Gastrocnemius medialis (tissue), 4 donors: ENCODE data around the gene EFCAB3. TPM values are rescaled to one million over a fixed set of nuclear protein-coding genes. Genes with fewer than 3 reads are reported as not detected.
"Not testable (repeated sequence)": the region's sequence is repeated elsewhere in the genome, so short reads cannot be mapped to it uniquely, and the experiment has no call there.

ENCODE experiments used
- ATAC-seq, 2 donors: fragments of 150-250 bp; one replicate each; pipeline ENCODE4 v1.9.1; 2016
- DNase-seq, 2 donors: peaks; one replicate each; pipeline ENCODE4 v3.0.0-alpha.2; 2019
- H3K27ac ChIP-seq, 4 donors: fragments of 200-600 bp; sonication (generic); 1 replicate in 1 of 4; 2 replicates in 3 of 4; pipeline ENCODE4 v1.5.1; 2016 to 2018; ENCODE audit warnings: mild to moderate bottlenecking in 2 of 4, moderate library complexity in 1 of 4
- H3K27me3 ChIP-seq, 3 donors: fragments of 200-600 bp; sonication (generic) in 2 of 3; 1 replicate in 1 of 3; 2 replicates in 2 of 3; pipeline versions ENCODE4 v1.5.1 to v1.6.0; 2016 to 2019; ENCODE audit warnings: mild to moderate bottlenecking in 1 of 3, moderate library complexity in 1 of 3
- H3K36me3 ChIP-seq, 2 donors: fragments of 200-600 bp; sonication (generic) in 1 of 2; one replicate each; pipeline ENCODE4 v1.5.1; 2017 to 2018
- H3K4me1 ChIP-seq, 2 donors: fragments of 200-600 bp; sonication (generic) in 1 of 2; one replicate each; pipeline ENCODE4 v1.5.1; 2016 to 2017; ENCODE audit warnings: mild to moderate bottlenecking in 2 of 2
- H3K4me3 ChIP-seq, 4 donors: fragments of 200-600 bp; sonication (generic) in 3 of 4; 1 replicate in 1 of 4; 2 replicates in 3 of 4; pipeline ENCODE4 v1.5.1; 2016 to 2019; ENCODE audit warnings: mild to moderate bottlenecking in 2 of 4
- H3K9me3 ChIP-seq, 3 donors: fragments of 200-600 bp; sonication (generic) in 2 of 3; 1 replicate in 1 of 3; 2 replicates in 2 of 3; pipeline ENCODE4 v1.5.1; 2016 to 2019
- CTCF ChIP-seq, 5 experiments: fragments of 450-650 bp in 3 of 5; fragments of 200-600 bp in 2 of 5; sonication (generic) in 2 of 5; IDR thresholded peaks in 4 of 5; conservative IDR thresholded peaks in 1 of 5; 1 replicate in 4 of 5; 2 replicates in 1 of 5; pipeline ENCODE4 v1.5.1; 2016 to 2019; ENCODE audit warnings: antibody characterized with exemption in 5 of 5, mild to moderate bottlenecking in 3 of 5, moderate library complexity in 3 of 5
- POLR2A ChIP-seq, 2 donors: fragments of 450-650 bp; IDR thresholded peaks; one replicate each; pipeline ENCODE4 v1.6.1; 2017; ENCODE audit warnings: antibody characterized with exemption in 2 of 2, mild to moderate bottlenecking in 2 of 2, moderate library complexity in 2 of 2
- in situ Hi-C, 4 donors: fragments of 200-750 bp; cut with MboI; loops; one replicate each; pipeline versions ENCODE4 v1.15.0 to v1.8.0; 2017; ENCODE audit warnings: low sequenced_read_pairs in 4 of 4
- intact Hi-C: fragments of 100-400 bp; cut with DNase I; formaldehyde crosslinking; loops from one replicate; pipeline ENCODE4 v1.15.1; 2023; ENCODE audit warnings: low total_unique reads
- total RNA-seq, 4 donors: library from RNA; depleted of rRNA; stranded (reverse); fragments of >200 nt; gene quantifications; one replicate each; pipeline versions ENCODE4 v1.1.0 to v1.2.3, GENCODE V29; 2016

EFCAB3 gene
- total RNA-seq, 4 donors from 2014 or later = not detected

GRCh38 chr17:62456016-62456415, 75.7 kb downstream of the EFCAB3 start:
- in situ Hi-C loops = no loop called here

GRCh38 chr17:62458483-62458882, 78.1 kb downstream of the EFCAB3 start:
- intact Hi-C loops, H3K27me3 ChIP-seq, H3K27ac ChIP-seq, H3K4me3 ChIP-seq, in situ Hi-C loops, ATAC-seq, DNase-seq, H3K9me3 ChIP-seq, H3K4me1 ChIP-seq, H3K36me3 ChIP-seq: not testable (repeated sequence)

More at GRCh38 chr17:62456016-62456415, 75.7 kb downstream of the EFCAB3 start:
- TF ChIP-seq CTCF (IDR thresholded peaks at IDR 0.05 in 4 of 5, conservative IDR thresholded peaks at IDR 0.05 in 1 of 5) (no peak), POLR2A (IDR thresholded peaks at IDR 0.05) (no peak)
- Histone ChIP-seq H3K9me3 (no peaks in the 10 kb centered on the region), H3K36me3 (no peaks in the 10 kb centered on the region), H3K27ac (no peak overlapping the region), H3K4me3 (no peak overlapping the region), H3K4me1 (no peaks in the 10 kb centered on the region), H3K27me3 (no peaks in the 10 kb centered on the region)
- intact Hi-C loops = no loop called here
- no peak for ATAC-seq
- no peak for DNase-seq

- ATAC-seq, in situ Hi-C loops, H3K36me3 ChIP-seq: not testable (repeated sequence)
Measured at GRCh38 chr17:62464422-62464821, 84.1 kb downstream of the EFCAB3 start.

GRCh38 chr17:62465271-62465670, 84.9 kb downstream of the EFCAB3 start:
- H3K27ac ChIP-seq, H3K4me1 ChIP-seq, H3K36me3 ChIP-seq, H3K27me3 ChIP-seq, intact Hi-C loops, in situ Hi-C loops, ATAC-seq, DNase-seq, H3K9me3 ChIP-seq, H3K4me3 ChIP-seq: not testable (repeated sequence)

More at GRCh38 chr17:62464422-62464821, 84.1 kb downstream of the EFCAB3 start:
- intact Hi-C loops, H3K4me1 ChIP-seq, H3K27ac ChIP-seq, H3K9me3 ChIP-seq, DNase-seq, H3K27me3 ChIP-seq, H3K4me3 ChIP-seq: not testable (repeated sequence)

Other genes starting within 250 kb of the EFCAB3 start
- gene METTL2A, start 43.3 kb downstream of the EFCAB3 start, total RNA-seq = 10 to 100 TPM; 11.9 to 16.2 (median 12.5) TPM
- gene TLK2, start 98.3 kb downstream of the EFCAB3 start, total RNA-seq = 10 to 100 TPM; 28.7 to 51.1 (median 47.3) TPM
- gene MRC2, start 247.1 kb downstream of the EFCAB3 start, total RNA-seq = 10 to 100 TPM in 1 of 4 donors, 1 to 10 TPM in 3; 4.8 to 15.0 (median 5.5) TPM